GM21737 (cell line): ENCODE results near the gene MAPKAPK2.

Experiments used
- ATAC-seq: cut with Tn5 transposase; IDR thresholded peaks from one replicate; pipeline ENCODE4 v1.9.1; 2021; ENCODE audit warnings: mild to moderate bottlenecking, moderate library complexity; ENCODE audit not compliant: unreplicated experiment

The MAPKAPK2 gene

DNA sequence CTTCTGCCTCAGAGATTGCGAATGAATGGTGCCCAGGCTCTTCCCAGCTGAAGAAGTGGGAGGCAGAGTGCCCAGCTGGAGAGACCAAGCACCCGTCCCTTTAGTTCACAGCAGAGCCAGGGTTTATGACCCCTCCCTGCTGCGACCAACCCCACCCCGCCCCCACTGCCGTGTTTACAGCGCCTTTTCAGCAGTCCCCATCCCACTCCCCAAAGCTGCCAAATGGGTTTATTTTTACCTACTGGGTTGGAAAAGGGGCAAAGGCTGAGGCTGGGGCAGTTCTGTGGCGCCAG, 25.8 kb upstream of the MAPKAPK2 start:
- no peak for ATAC-seq

DNA sequence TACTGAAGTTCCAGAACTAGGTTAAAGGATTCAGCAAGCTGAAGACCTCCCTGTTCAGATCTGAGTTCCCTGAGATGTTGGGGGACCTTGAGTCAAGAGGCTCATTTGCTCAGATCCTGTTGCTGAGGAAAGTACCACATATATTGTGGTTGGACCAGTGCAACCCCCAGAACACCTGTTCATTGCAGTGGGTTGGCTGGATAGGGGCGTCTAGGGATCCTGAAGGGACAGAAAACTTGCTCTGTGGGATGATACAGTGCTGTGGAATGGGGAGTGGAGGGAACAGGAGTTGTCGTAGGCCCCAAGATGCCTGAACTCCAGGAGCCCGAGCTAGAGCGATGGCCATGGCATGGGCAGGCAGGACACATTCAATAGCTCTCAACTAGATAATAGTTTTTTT, 24.6 kb upstream of the MAPKAPK2 start:
- ATAC-seq: no peak

DNA sequence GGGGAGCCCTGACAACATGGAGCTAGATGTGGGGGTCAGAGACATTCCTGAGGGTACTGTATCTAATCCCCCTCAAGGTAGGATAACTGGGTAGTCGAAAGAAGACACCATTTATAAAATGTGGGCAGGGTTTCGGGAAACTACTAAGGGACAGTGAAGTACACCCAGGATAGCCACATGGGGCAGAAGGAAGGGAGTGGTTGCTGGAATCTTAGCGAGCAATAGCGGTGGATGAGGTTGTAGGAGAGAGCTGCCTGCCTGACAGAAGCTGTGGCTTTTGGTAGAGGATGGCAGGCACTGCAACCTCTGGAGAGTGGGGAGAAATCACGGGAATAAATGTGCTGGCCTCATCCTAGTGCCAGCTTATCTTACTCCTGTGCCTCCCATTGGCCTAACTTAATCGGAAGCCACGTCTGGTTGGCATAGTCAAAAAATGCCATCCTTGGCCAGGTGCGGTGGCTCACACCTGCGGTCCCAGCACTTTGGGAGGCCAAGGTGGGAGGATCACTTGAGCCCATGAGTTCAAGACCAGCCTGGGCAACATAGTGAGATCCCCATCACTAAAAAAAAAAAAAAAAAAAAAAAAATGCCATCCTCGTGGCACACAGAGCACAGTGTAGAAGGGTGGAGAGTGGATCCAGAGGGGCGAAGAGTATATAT, 23.4 kb upstream of the MAPKAPK2 start:
- no peak for ATAC-seq

DNA sequence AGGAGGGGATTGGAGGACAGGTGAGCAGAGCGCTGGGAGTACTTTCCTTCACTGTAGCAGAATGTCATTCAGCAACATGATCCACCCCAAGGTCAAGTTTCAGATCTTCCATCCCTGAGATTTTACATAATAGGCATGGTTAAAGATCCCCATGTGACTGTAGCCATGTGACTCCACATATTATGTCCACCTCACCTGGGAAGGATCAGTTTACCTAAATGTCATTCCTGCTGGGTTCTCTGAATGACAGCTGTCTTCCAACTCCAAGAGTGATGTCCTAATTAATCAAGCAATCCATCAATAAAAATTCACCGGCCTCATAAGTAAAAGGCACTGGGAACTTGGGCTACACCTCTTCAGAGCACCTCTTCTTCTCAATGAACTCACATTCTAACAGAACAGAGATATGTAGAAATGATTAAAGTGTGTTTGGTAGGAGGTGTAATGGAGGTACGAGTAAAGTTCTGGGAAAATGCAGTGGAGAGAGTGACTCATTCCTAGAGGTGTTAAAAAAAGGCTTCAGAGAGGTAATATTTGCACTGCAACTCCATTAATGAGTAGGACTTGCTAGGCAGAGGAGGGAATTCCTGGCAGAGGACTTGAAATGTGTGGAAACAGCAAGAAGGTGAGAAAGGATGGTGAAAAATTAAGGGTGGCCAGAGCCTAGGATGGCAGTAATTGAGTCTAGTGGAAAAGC, 22.2 kb upstream of the MAPKAPK2 start:
- no peak for ATAC-seq

DNA sequence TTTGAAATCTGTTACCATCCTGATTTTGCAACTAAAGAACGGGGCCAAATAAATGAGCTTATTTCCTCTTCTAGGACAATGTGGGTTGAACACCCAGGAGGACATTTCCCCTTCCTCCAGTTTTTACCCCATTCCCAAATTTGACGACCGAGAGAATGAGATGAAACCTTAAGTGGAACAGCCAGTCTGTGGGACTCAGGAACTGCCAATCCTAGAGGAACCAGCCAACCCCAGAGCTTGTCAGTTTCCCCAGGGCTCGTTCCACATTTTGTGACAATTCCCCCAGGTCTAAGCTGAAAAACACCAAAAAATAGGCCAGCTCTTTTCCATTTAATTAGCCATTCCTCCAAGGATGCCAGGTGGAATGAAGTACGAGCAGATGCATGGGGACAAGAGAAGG, 21.3 kb upstream of the MAPKAPK2 start:
- no peak for ATAC-seq

DNA sequence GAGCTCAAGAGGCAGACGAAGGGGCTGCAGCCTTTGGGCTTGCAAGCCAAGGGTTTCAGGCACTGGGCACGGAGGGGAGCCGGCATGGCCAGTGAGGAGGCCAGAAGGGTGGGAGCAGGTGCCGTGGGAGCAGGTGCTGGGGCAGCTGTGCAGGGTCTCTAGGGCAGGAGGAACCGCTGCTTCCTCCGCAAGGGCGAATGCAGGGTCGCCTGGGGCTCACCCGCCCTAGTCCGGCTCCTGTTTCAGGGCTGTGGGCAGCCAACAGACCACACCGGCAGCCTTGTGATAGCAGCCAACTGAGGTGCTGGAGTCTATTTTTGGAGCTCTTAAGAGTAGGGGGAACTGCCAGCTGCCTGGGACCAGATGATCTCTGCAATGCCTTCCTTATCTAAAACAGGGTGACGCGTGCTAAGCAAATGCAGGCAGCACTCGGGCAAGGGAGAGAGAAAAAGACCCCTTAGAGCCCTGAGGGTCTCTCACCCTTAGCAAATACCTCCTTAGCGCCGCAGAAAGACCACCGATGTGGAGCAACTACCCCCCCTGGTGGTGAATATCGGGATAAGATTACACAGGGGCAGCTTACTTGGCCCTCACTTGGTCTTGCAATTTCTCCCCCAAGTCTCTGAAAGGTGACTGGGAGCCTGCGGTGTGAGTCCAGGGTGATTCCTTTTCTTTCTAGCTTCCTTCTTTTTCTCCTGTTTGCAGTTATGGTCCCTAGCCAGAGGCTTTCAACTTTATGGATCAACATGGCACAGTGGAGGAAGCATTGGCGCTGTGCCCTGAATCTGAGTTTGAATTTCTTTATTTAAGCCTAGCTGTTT, 20.7 kb upstream of the MAPKAPK2 start:
- ATAC-seq: peak; percentile 54

DNA sequence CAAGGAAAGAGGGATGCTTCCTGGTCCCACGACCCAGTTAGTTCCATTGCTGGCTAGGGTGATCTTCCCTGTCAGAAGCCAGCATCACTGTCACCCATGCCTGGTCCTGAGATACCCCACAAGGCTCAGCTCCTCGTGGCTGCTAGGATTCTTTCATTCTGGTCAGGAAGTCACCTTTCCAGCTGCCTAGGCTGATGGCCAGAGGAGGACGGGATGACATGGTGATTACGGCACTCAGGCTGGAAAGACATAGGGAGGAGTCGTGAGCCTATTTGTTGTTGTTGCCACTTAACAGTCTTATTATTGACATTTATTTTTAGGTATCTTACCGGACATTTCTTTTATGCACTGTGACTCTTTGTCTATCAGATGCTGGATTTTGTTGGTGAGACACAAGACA, 20.0 kb upstream of the MAPKAPK2 start:
- no peak for ATAC-seq

DNA sequence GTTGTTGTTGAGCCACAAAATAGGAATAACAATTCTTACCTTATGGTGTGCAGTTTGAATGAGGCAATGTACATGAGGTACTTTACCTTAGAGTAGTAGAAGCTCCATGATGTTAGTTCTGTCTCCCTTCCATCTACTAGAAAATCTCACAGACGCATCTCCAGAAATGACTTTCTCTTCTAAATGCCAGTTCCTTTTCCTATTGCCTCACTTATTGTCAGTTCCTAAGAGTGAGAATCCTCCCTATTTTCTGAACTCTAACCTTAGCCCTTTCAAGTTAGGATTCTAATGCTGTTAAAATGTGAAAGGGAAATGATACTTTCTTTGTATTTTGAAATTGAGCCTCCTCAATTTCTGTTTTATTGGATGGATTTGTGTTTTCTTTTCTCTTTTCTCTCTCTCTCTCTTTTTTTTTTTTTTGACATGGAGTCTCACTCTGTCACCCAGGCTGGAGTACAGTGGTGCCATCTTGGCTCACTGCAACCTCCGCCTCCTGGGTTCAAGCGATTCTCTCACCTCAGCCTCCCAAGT, 18.6 kb upstream of the MAPKAPK2 start:
- no peak for ATAC-seq

DNA sequence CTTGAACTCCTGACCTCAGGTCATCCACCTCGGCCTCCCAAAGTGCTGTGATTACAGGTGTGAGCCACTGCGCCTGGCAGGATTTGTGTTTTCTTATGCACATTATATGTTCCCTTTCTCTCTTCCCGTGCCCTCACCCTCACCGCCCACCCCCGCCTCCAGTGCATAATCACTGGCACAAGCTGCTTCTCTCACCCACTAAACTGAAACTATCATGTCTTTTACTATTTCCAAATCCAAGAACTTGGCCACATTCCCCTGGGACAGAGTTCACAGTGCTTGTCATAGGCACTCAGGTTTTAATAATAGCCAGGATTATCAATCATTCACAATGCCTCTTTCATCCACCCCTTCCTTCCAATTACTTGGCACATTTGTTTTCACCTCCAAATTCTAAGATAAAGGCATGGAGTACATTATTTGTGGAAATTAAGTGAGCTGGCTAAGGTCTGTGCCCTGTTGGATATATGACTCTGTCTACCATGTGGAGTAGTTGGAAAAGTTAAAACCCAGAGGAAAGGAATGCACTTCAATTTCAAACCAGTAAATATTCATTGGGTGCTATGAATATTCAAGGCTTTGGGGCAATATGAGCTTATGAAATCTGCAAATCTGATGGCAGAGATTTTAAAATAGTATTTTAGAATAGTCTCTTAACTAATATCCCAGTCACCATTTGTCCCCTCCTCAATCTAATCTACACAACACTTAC, 17.6 kb upstream of the MAPKAPK2 start:
- ATAC-seq: no peak

DNA sequence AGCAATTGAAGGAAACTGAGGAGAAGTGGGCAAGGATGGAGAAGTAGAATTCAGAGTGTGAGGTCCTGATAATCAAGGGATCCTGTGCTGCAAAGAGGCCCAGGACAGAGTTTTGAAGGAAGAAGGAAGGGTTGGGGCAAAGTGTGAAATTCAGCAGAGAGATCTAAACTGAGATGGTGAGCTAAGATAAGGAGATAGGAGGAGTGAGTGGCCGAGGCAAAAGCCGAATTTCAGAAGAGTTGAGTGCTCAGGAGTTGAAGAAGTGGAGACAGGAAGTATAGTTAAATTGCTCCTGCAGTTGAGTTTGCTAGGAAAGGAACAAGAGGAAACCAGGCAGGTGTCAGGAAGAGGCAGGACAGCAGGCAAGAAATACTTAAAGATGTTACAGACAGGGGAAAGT, 16.4 kb upstream of the MAPKAPK2 start:
- no peak for ATAC-seq

DNA sequence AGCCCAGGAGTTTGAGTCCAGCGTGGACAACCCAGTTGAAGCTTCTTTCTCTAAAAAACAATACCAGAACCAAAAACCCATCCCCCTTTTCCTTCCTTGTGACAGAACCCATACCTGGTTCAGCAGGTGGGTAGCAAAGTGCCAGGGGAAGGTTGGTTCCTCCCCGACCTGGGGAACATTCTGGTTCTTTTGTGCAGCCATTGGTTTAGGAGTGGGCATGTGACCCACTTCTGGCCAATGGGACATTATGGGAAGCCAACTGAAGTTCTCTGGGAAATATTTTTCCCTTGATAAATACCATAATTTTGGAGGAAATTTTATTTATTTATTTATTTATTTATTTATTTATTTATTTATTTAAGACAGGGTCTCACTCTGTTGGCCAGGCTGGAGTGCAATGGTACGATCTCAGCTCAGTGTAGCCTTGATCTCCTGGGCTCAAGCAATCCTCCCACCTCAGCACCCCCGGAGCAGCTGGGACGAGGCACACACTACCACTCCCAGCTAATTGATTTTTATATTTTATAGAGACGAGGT, 15.8 kb upstream of the MAPKAPK2 start:
- ATAC-seq: no peak

DNA sequence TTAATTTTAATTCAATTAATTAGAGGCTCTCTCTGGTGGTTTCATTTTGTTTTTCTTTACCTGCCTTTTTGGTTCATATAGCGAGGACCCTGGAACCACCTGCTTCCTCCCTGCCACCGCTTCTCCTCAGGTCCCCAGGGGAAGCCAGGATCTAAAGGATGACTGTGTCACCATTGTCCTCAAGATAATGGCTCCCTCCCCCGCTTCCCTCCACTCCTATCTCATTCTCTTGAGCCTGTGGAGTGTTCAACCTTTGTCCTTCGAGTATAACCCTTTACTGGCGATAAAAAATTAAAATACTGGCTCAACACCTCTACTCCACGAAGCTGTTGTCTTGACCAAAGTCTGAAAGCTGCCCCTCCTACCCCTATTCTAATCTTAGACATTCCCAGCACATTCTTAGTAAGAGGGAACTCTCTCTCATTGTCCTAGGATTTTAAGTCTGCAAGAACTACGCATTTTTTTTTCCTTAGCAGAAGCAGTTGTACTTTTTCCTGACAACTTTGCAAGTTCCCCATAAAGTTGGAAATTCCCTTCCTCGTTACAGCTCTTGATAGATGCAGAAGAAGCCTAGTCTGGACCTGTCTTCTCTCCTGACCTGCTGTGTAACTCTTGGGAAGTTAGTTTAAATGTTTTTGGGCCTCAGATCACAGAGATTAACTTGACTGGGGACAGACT, 12.6 kb upstream of the MAPKAPK2 start:
- no peak for ATAC-seq

DNA sequence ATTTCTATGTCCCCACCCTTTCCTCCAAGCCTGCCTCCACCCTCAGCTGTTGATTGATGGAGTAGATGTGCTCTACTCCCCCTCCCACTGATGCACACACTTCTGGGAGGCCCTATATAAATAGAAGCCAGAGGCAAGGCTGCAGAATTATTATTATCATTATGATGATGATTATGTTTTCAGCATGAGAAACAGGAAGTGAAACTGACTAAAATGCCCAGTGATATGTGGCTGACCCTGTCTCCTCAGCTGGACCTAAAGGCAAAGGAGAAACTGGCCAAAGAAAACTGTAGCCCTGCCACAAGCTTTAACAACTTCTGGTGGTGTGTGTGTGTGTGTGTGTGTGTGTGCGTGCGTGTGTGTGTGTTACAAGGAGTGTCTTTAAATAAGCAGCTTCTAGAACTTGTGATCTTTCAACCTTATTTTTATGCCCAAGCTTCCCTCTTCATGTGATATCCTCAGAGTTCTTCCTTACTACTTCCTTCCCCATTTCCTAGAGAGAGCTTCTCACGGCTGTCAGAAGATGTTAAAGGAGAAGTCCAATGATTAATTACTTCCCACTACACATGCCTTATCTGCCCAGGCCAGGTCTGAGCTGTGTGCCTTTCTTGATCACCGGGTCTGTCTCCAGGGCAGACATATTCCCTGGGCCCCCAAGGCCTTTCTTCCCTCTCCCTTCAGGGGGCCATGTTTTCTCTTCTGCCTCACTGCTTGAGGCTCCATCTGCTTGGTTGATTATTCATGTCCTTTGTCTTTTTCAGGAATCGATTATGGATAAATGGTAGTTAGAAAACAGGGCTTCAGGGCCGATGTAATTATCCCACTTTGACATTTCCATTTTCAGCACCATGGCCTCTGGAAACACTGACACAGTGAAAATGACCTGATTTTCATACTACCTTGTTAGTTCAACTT, 11.6 kb upstream of the MAPKAPK2 start:
- ATAC-seq: no peak

DNA sequence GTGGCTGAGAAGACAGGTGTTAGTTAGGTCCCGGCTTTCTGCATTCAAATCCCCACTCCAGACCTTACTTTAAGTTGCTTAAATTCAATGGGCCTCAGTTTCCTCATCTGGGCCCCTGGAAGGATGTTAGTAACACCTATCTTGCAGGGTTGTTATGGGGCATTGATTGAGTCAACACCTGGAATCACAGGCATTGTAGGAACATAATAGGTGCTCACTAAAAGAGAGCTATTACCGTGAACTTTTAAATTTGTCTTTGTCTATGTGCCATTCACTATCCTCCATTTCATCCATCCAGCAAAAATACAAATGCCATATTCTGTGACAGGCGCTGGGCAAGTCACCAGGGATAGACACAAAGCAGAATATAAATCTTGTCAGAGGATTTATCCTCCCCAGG, 10.5 kb upstream of the MAPKAPK2 start:
- ATAC-seq: no peak

DNA sequence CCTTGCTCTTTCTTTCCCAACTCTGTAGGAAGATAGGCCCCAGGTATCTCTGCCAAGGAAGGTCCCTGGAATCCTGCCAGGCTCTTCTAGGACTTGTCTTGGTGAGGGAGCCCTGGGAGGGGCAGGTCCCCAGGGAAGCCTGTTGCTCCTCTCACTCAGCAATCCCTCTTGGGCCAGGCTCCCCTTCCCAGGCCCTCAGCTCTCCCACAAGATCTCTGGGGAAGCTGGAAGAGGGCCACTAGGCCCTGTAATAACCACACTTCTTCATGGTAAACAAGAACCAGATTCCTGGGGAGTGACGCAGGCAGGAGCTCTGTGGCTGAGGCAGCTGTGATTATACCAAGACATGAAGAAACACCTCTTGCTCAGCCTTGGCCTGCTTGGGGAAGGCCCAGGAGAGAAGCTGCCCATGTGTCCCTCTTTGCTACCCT, 9.9 kb upstream of the MAPKAPK2 start:
- no peak for ATAC-seq

DNA sequence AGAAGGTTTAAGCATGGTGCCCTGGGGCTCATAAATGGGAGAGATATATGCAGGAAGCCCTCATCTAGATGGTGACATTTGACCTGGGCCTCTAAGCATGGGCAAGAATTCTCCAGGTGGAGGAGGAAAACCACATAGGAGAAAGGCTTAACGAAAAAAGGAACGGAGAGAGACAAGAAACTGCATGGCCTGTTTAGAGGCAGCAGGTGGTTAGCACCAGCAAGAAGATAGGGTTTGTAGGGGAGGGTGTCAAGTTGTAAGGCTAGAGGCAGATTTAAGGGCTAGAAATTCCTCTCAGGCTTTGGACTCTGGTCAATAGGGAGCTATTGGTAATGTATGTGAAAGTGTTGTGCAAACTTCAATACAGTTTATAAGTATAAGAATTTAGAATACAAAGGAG, 8.2 kb upstream of the MAPKAPK2 start:
- no peak for ATAC-seq

DNA sequence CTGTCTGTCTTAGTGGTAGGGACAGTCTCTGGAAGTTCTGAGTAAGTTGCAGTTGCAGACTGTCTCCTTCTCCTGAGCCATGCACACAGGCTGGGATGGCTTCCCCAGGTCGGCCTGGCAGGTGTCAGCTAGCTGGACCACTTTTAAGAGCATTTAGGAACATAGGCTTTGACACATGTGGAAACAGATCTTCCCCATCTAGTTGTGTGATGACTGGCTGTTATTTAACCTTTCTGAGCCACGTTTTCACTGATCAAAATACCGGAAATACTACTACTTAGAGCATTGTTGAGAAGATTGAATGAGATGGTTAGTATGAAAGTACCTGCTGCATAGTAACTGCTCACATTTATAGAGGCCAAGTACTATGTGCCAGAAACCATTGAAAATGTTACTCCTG, 6.2 kb upstream of the MAPKAPK2 start:
- no peak for ATAC-seq

DNA sequence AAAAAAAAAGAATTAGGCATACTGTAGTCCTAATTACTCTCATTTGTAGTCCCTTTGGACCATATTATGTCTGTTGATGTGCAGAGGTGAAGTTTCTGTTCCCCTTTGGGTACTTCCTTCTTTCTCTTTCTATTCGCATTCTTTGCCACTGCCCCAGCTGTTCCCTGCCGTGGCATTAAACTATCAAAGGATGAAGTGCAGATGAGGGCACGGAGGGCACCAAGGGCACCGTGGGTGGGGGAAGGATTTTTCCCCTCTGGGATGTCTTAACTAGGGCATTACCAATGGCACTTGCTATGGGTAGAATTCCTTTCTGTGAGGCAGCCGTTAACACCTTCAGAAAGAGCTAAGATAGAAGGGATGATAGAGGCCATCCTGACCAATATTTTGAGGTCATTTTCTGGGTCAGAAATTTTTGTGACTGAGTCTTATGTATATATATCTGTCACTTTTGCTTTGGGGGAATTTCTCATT, 4.9 kb upstream of the MAPKAPK2 start:
- ATAC-seq: peak; percentile 65

DNA sequence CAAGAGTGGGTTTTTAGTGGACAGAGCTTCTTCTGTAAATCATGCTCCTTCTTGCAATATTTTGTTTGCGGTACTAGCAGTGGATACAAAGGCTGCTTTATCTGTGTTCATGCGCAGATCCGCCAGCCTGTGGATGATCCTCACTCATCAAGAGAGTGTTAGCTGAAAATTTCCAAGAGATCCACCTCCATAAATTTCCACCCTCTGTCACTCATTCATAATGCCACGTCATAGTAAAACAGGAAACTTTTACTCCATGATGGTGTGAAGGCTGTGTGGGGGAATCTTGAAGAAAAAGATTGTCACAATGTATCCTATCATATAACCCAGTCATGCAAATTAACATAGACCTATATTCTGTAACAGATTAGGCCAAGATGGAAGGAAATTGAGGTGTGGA, 4.4 kb upstream of the MAPKAPK2 start:
- ATAC-seq: no peak
